GM19395 (cell line): Measurements from ENCODE around the gene GNL2.
"Not testable (repeated sequence)": the region's sequence is repeated elsewhere in the genome, so short reads cannot be mapped to it uniquely, and the experiment has no call there.

ENCODE experiments used
- ATAC-seq: cut with Tn5 transposase; IDR thresholded peaks from one replicate; pipeline ENCODE4 v1.9.1; 2021; ENCODE audit warnings: mild to moderate bottlenecking, moderate library complexity; ENCODE audit not compliant: unreplicated experiment

The GNL2 gene

GRCh38 chr1:37518241-37518640, 77.5 kb downstream of the GNL2 start:
- not testable (repeated sequence) for ATAC-seq

GRCh38 chr1:37517569-37517968, 78.2 kb downstream of the GNL2 start:
- no peak for ATAC-seq
